ENCODE measurements around the gene C1orf210. TPM values are rescaled to one million over a fixed set of nuclear protein-coding genes. Genes with fewer than 3 reads are reported as not detected.

Gene C1orf210
- total RNA-seq, 1 experiment from 2014 or later, result 7.6 TPM

DNA sequence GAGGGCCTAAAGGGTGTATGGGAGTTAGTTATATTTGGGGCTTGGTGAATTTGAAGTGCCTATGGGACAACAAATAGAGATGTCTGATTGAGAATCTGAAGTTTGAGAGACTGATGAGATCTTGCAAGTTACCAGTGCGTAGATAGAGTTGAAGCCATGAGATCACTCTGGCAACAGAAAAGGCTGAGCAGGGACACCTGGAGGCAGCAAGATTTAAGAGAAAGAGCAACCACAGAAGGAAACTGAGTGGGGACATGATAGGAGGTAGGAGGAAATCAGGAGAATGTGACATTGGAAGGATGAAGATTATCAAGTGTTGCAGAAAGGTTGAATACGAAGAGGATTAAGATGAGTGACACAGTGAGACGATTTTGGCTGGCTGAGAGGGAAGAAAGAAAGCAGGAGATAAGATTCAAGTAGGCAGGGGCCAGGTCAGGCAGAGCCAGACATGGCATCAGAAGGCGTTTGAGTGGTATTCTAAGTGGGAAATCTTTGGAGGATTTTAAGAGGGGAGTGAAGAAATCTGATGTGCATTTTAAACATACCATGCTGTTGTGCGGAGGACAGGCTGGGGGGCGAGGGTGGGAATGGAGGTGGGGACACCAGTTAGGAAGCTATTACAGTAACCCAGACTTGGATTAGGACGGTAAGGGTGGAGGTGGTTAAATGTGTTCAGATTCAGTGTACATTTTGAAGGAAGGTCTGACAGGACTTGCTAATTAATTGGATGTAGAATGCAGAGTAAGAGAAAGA, 49.2 kb upstream of the C1orf210 start:
- TF ChIP-seq EZH2phosphoT487 (IDR thresholded peaks at IDR 0.05; ENCODE audit: borderline replicate concordance) (no peak), RAD21 (IDR thresholded peaks at IDR 0.05; ENCODE audit: low read depth) (peak; percentile 21; the same call in 1 of the 2 replicates)
- POLR2A ChIA-PET, result no interaction called here
- Histone ChIP-seq H3K9me3 (ENCODE audit: control insufficient read depth in 1 of 2, insufficient read depth in 1 of 2, low read depth in 1 of 2, low read length in 2 of 2) (no peaks in the 10 kb centered on the region), H4K20me1 (ENCODE audit: insufficient read depth) (no peaks in the 10 kb centered on the region), H3K4me2 (ENCODE audit: low read length) (no peak overlapping the region), H2AFZ (ENCODE audit: low read depth, low read length, poor library complexity, severe bottlenecking) (no peak overlapping the region), H3K9ac (ENCODE audit: low read length) (no peak overlapping the region), H3K4me1 (ENCODE audit: control insufficient read depth in 1 of 2, insufficient read depth in 2 of 2, low read length in 2 of 2) (peaks cover 9 to 14% of the 10 kb centered on the region in 2 experiments), H3K27me3 (ENCODE audit: insufficient read depth, low read length) (no peaks in the 10 kb centered on the region), H3K79me2 (ENCODE audit: insufficient read depth, low read length) (no peaks in the 10 kb centered on the region), H3K9me2 (ENCODE audit: insufficient read depth) (no peaks in the 10 kb centered on the region), H3K27ac (ENCODE audit: low read depth, low read length) (no peak overlapping the region), H3K36me3 (ENCODE audit: control insufficient read depth in 1 of 2, insufficient read depth in 2 of 2, low read length in 2 of 2) (no peaks in the 10 kb centered on the region), H3K4me3 (replicated peaks in 1 of 2; ENCODE audit: low read depth in 1 of 2, low read length in 2 of 2) (no peak overlapping the region)
- BruUV-seq (replicated peaks), result no TSS peak
- RAD21 ChIA-PET (ENCODE audit: low non-redundant PET in 1 of 2, low total read pairs in 2 of 2, uncharacterized antibody in 2 of 2, unreplicated experiment in 2 of 2), result no interaction called here
- DNase-seq (ENCODE audit: low read depth, low spot score) (no peak), ATAC-seq (no peak)
- CTCF ChIA-PET, result no interaction called here
- intact Hi-C loops (cut with micrococcal nuclease), result no loop called here

DNA sequence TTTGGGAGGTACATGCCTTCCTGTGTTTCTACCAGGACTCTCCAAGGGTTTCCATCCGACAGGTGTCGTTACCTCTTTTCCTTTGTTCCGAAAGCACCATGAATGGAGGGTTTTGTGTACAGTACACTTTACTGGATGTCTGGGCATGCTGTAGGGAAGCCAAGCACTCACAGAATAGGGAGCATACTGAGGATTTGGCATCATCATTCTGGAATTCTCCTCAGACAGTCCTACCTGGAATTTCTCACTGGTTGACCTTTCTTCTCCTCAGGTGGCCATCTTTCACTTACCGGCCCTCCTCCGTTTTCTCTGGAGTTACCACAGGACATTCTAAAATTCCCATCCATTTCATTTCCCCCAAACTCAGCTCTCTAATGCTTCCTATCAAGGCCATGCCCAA, 46.3 kb upstream of the C1orf210 start:
- H3K36me3 ChIP-seq (ENCODE audit: control insufficient read depth in 1 of 2, insufficient read depth in 2 of 2, low read length in 2 of 2), result no peaks in the 10 kb centered on the region
- TF ChIP-seq YY1 (IDR thresholded peaks at IDR 0.05; ENCODE audit: extremely low read depth, insufficient replicate concordance, low read depth, low read length), result no peak
- no peak for TF ChIP-seq POLR2AphosphoS5 (IDR thresholded peaks at IDR 0.05; ENCODE audit: low read depth, low read length)
- no peak for TF ChIP-seq EGR1 (IDR thresholded peaks at IDR 0.05; ENCODE audit: low read depth)
- TF ChIP-seq FOSL1 (IDR thresholded peaks at IDR 0.05; ENCODE audit: low read depth), result no peak
- TF ChIP-seq POLR2A (IDR thresholded peaks at IDR 0.05; ENCODE audit: borderline replicate concordance, extremely low read depth, insufficient read depth, insufficient read length), result no peak
- TF ChIP-seq EZH2phosphoT487 (IDR thresholded peaks at IDR 0.05; ENCODE audit: borderline replicate concordance), result no peak
- TF ChIP-seq, protein P1, sequence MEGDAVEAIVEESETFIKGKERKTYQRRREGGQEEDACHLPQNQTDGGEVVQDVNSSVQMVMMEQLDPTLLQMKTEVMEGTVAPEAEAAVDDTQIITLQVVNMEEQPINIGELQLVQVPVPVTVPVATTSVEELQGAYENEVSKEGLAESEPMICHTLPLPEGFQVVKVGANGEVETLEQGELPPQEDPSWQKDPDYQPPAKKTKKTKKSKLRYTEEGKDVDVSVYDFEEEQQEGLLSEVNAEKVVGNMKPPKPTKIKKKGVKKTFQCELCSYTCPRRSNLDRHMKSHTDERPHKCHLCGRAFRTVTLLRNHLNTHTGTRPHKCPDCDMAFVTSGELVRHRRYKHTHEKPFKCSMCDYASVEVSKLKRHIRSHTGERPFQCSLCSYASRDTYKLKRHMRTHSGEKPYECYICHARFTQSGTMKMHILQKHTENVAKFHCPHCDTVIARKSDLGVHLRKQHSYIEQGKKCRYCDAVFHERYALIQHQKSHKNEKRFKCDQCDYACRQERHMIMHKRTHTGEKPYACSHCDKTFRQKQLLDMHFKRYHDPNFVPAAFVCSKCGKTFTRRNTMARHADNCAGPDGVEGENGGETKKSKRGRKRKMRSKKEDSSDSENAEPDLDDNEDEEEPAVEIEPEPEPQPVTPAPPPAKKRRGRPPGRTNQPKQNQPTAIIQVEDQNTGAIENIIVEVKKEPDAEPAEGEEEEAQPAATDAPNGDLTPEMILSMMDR (IDR thresholded peaks at IDR 0.05 in 2 of 3, conservative IDR thresholded peaks at IDR 0.05 in 1 of 3; ENCODE audit: borderline replicate concordance in 1 of 3, insufficient read depth in 1 of 3, low read depth in 2 of 3, low read length in 2 of 3), result no peak
- TF ChIP-seq CBX3 (IDR thresholded peaks at IDR 0.05; ENCODE audit: low read depth), result no peak
- no peak for TF ChIP-seq SP1 (IDR thresholded peaks at IDR 0.05; ENCODE audit: low read depth)
- no peak for TF ChIP-seq SRF (IDR thresholded peaks at IDR 0.05; ENCODE audit: low read depth)
- TF ChIP-seq, protein P2, sequence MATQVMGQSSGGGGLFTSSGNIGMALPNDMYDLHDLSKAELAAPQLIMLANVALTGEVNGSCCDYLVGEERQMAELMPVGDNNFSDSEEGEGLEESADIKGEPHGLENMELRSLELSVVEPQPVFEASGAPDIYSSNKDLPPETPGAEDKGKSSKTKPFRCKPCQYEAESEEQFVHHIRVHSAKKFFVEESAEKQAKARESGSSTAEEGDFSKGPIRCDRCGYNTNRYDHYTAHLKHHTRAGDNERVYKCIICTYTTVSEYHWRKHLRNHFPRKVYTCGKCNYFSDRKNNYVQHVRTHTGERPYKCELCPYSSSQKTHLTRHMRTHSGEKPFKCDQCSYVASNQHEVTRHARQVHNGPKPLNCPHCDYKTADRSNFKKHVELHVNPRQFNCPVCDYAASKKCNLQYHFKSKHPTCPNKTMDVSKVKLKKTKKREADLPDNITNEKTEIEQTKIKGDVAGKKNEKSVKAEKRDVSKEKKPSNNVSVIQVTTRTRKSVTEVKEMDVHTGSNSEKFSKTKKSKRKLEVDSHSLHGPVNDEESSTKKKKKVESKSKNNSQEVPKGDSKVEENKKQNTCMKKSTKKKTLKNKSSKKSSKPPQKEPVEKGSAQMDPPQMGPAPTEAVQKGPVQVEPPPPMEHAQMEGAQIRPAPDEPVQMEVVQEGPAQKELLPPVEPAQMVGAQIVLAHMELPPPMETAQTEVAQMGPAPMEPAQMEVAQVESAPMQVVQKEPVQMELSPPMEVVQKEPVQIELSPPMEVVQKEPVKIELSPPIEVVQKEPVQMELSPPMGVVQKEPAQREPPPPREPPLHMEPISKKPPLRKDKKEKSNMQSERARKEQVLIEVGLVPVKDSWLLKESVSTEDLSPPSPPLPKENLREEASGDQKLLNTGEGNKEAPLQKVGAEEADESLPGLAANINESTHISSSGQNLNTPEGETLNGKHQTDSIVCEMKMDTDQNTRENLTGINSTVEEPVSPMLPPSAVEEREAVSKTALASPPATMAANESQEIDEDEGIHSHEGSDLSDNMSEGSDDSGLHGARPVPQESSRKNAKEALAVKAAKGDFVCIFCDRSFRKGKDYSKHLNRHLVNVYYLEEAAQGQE (IDR thresholded peaks at IDR 0.05; ENCODE audit: low read depth), result no peak
- TF ChIP-seq EZH2 (IDR thresholded peaks at IDR 0.05), result no peak
- TF ChIP-seq RAD21 (IDR thresholded peaks at IDR 0.05; ENCODE audit: low read depth), result no peak
- H3K4me3 ChIP-seq (replicated peaks in 1 of 2; ENCODE audit: low read depth in 1 of 2, low read length in 2 of 2), result no peak overlapping the region
- H3K9me2 ChIP-seq (ENCODE audit: insufficient read depth), result no peaks in the 10 kb centered on the region
- no peaks in the 10 kb centered on the region for H3K27me3 ChIP-seq (ENCODE audit: insufficient read depth, low read length)
- CTCF ChIA-PET, result no interaction called here
- peaks cover 0 to 11% of the 10 kb centered on the region in 2 experiments; a peak in 2 of 4 replicates for H3K9me3 ChIP-seq (ENCODE audit: control insufficient read depth in 1 of 2, insufficient read depth in 1 of 2, low read depth in 1 of 2, low read length in 2 of 2)
- H3K4me1 ChIP-seq (ENCODE audit: control insufficient read depth in 1 of 2, insufficient read depth in 2 of 2, low read length in 2 of 2), result peaks cover 10 to 15% of the 10 kb centered on the region in 2 experiments
- no peak overlapping the region for H3K9ac ChIP-seq (ENCODE audit: low read length)
- H2AFZ ChIP-seq (ENCODE audit: low read depth, low read length, poor library complexity, severe bottlenecking), result no peak overlapping the region
- H3K4me2 ChIP-seq (ENCODE audit: low read length), result no peak overlapping the region
- no TSS peak for BruUV-seq (replicated peaks)
- intact Hi-C loops (cut with micrococcal nuclease), result no loop called here
- POLR2A ChIA-PET, result no interaction called here
- RAD21 ChIA-PET (ENCODE audit: low non-redundant PET in 1 of 2, low total read pairs in 2 of 2, uncharacterized antibody in 2 of 2, unreplicated experiment in 2 of 2), result no interaction called here
- H3K27ac ChIP-seq (ENCODE audit: low read depth, low read length), result no peak overlapping the region
- H4K20me1 ChIP-seq (ENCODE audit: insufficient read depth), result no peaks in the 10 kb centered on the region
- DNase-seq (ENCODE audit: low read depth, low spot score) (no peak), ATAC-seq (no peak)
- H3K79me2 ChIP-seq (ENCODE audit: insufficient read depth, low read length), result no peaks in the 10 kb centered on the region
